Adrenal gland (tissue), 5 donors: ENCODE data around the gene BMPR2.

ENCODE experiments used
- CTCF ChIP-seq, 6 experiments: fragments of 450-650 bp in 4 of 6; fragments of 200-600 bp in 2 of 6; sonication (generic) in 1 of 6; IDR thresholded peaks; 1 replicate in 5 of 6; 2 replicates in 1 of 6; pipeline versions ENCODE4 v1.5.1 to v1.8.0; 2016 to 2021; ENCODE audit warnings: antibody characterized with exemption in 6 of 6, mild to moderate bottlenecking in 2 of 6, moderate library complexity in 1 of 6
- POLR2A ChIP-seq, 2 donors: fragments of 450-650 bp; IDR thresholded peaks; one replicate each; pipeline ENCODE4 v1.6.1; 2017; ENCODE audit warnings: antibody characterized with exemption in 2 of 2, mild to moderate bottlenecking in 2 of 2, moderate library complexity in 1 of 2
- donor health status: DM: no; HTN: no; CAD: no.

GRCh38 chr2:202592566-202592965 is 216.4 kb downstream of the BMPR2 start:
- TF ChIP-seq CTCF (IDR thresholded peaks at IDR 0.05) (no peak), POLR2A (IDR thresholded peaks at IDR 0.05) (no peak)
